Parathyroid adenoma (tissue), 2 donors: ENCODE data around the gene ZNF780A.

Experiments
- H2AFZ ChIP-seq: fragments of 300-600 bp; sonication (generic); one replicate; pipeline ENCODE4 v1.7.0; 2017; ENCODE audit warnings: antibody characterized with exemption, mild to moderate bottlenecking
- H3K27ac ChIP-seq: fragments of 300-600 bp; sonication (generic); one replicate; pipeline ENCODE4 v1.7.0; 2017
- H3K27me3 ChIP-seq: fragments of 300-600 bp; sonication (generic); one replicate; pipeline ENCODE4 v1.7.0; 2017; ENCODE audit warnings: low read length; ENCODE audit not compliant: control insufficient read depth, insufficient read depth
- H3K36me3 ChIP-seq: fragments of 300-600 bp; sonication (generic); one replicate; pipeline ENCODE4 v1.7.0; 2017; ENCODE audit warnings: low read length; ENCODE audit not compliant: control insufficient read depth, insufficient read depth
- H3K4me1 ChIP-seq: fragments of 300-600 bp; sonication (generic); one replicate; pipeline ENCODE4 v1.7.0; 2017; ENCODE audit warnings: control low read depth
- H3K4me2 ChIP-seq: fragments of 300-600 bp; sonication (generic); one replicate; pipeline ENCODE4 v1.7.0; 2017; ENCODE audit warnings: low read length
- H3K4me3 ChIP-seq: fragments of 300-600 bp; sonication (generic); one replicate; pipeline ENCODE4 v1.7.0; 2017; ENCODE audit warnings: low read depth, low read length
- H3K79me2 ChIP-seq: fragments of 300-600 bp; sonication (generic); one replicate; pipeline ENCODE4 v1.7.0; 2017; ENCODE audit warnings: control low read depth
- H3K9ac ChIP-seq: fragments of 300-600 bp; sonication (generic); one replicate; pipeline ENCODE4 v1.7.0; 2017; ENCODE audit warnings: mild to moderate bottlenecking
- H3K9me3 ChIP-seq: fragments of 300-600 bp; sonication (generic); one replicate; pipeline ENCODE4 v1.7.0; 2017; ENCODE audit warnings: low read length; ENCODE audit not compliant: control insufficient read depth
- CTCF ChIP-seq: fragments of 300-600 bp; sonication (generic); IDR thresholded peaks from one replicate; pipeline ENCODE4 v1.7.0; 2017; ENCODE audit warnings: antibody characterized with exemption, mild to moderate bottlenecking
- donor health status: primary hyperparathyroidism.

The ZNF780A gene

DNA sequence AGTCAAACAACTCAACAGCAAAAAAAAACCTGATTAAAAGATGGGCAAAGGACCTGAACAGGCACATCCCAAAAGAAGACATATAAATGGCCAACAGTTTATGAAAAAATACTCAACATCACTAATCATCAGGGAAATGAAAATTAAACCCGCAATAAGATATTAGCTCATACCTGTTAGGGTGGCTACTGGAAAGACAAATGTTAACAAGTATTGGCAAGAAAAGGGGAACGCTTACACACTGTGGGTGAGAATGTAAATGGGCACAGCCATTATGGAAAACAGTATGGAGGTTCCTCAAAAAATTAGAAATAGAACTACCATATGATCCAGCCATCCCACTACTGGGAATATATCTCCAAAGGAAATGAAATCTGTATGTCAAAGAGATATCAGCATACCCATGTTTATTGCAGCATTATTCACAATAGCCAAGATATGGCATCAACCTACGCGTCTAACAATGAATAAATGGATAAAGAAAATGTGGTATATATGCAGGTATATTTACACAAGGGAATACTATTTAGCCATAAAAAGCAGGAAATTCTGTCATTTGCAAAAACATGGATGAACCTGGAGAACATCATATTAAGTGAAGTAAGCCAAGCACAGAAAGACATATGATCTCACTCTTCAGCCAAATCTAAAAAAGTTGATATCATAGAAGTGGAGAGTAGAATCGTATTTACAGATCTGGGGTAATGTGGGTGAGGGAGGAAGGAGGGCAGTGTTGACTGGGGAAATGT lies 2.3 kb downstream of the ZNF780A start:
- H3K4me1 ChIP-seq = peaks cover 9% of the 10 kb centered on the region
- no peak overlapping the region for H3K9ac ChIP-seq
- H3K4me2 ChIP-seq = no peak overlapping the region
- no peak overlapping the region for H3K4me3 ChIP-seq
- TF ChIP-seq CTCF = no peak
- H3K27ac ChIP-seq = no peak overlapping the region
- no peaks in the 10 kb centered on the region for H3K36me3 ChIP-seq
- H2AFZ ChIP-seq = no peak overlapping the region
- H3K9me3 ChIP-seq = no peaks in the 10 kb centered on the region
- H3K27me3 ChIP-seq = no peaks in the 10 kb centered on the region
- no peaks in the 10 kb centered on the region for H3K79me2 ChIP-seq

DNA sequence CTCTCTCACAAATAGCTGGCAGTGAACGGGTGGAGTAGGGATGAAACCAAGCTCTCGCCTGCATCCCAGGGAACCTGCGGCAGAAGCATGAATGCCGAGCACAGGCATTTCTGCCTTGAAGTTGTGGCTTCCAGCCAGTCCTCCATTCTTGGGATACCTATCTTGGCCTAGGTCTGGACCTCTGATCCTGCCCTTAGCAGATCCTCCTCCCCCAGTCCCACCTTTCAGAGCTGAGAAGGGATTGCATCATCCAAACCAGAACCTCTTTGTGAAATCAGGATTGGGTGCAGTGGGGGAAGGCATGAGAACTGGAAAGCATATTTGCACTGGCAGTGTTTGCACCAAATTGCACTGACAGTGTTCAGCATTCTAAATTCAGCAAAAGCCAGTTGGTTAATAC lies 5.8 kb downstream of the ZNF780A start:
- no peaks in the 10 kb centered on the region for H3K27me3 ChIP-seq
- no peak for TF ChIP-seq CTCF
- peaks cover 3% of the 10 kb centered on the region for H3K4me1 ChIP-seq
- no peak overlapping the region for H2AFZ ChIP-seq
- H3K36me3 ChIP-seq = no peaks in the 10 kb centered on the region
- no peaks in the 10 kb centered on the region for H3K79me2 ChIP-seq
- H3K9me3 ChIP-seq = no peaks in the 10 kb centered on the region
- H3K9ac ChIP-seq = no peak overlapping the region
- no peak overlapping the region for H3K27ac ChIP-seq
- no peak overlapping the region for H3K4me2 ChIP-seq
- H3K4me3 ChIP-seq = no peak overlapping the region

GRCh38 chr19:40081411-40081810 lies 9.3 kb downstream of the ZNF780A start:
- Histone ChIP-seq H3K4me1 (no peaks in the 10 kb centered on the region), H3K4me2 (no peak overlapping the region), H3K4me3 (no peak overlapping the region), H3K9ac (no peak overlapping the region), H3K27ac (no peak overlapping the region), H3K27me3 (no peaks in the 10 kb centered on the region), H3K79me2 (no peaks in the 10 kb centered on the region), H3K9me3 (no peaks in the 10 kb centered on the region), H3K36me3 (no peaks in the 10 kb centered on the region), H2AFZ (no peak overlapping the region)
- TF ChIP-seq CTCF = no peak

DNA sequence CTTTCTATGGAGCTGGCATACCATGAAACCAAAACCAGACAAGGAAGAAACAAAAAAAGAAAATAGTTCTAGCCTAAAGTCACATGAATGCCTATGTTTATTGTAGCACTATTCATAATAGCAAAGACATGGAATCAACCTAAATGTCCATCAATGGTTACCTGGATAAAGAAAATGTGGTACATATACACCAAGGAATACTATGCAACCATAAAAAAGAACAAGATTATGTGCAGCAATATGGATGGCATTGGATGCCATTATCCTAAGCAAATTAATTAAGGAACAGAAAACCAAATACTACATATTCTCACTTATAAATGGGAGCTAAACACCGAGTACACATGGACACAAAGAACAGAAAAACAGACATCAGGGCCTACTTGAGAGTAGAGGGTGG lies 10.5 kb downstream of the ZNF780A start:
- H3K27ac ChIP-seq = no peak overlapping the region
- no peaks in the 10 kb centered on the region for H3K36me3 ChIP-seq
- TF ChIP-seq CTCF = no peak

DNA sequence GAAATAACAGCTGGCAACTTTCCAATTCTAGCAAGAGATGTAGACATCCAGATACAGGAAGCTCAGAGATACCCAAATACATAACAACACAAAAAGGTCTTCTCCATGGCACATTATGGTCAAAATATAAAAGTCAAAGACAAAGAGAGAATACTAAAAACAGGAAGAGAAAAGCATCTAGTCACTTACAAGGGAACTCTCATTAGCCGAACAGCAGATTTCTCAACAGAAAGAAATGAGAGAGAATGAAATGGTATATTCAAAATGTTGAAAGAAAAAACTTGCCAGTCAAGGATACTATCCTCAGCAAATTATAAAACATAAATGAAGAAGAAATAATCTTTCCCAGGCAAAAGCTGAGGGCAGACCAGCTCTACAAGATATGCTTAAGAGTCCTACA lies 12.4 kb downstream of the ZNF780A start:
- Histone ChIP-seq H3K27me3 (no peaks in the 10 kb centered on the region), H3K4me2 (no peak overlapping the region), H3K4me1 (no peaks in the 10 kb centered on the region), H3K4me3 (no peak overlapping the region), H3K36me3 (no peaks in the 10 kb centered on the region), H3K27ac (no peak overlapping the region), H3K79me2 (no peaks in the 10 kb centered on the region), H3K9me3 (no peaks in the 10 kb centered on the region), H3K9ac (no peak overlapping the region), H2AFZ (no peak overlapping the region)
- TF ChIP-seq CTCF = no peak

More for the DNA sequence above, 10.5 kb downstream of the ZNF780A start:
- H3K4me3 ChIP-seq = no peak overlapping the region
- no peak overlapping the region for H3K4me2 ChIP-seq
- H3K9ac ChIP-seq = no peak overlapping the region
- no peak overlapping the region for H2AFZ ChIP-seq
- no peaks in the 10 kb centered on the region for H3K27me3 ChIP-seq
- H3K4me1 ChIP-seq = no peaks in the 10 kb centered on the region
- no peaks in the 10 kb centered on the region for H3K9me3 ChIP-seq
- no peaks in the 10 kb centered on the region for H3K79me2 ChIP-seq
